HEK293T (cell line): ENCODE data around the gene MGRN1.
"Not testable (repeated sequence)": the region's sequence is repeated elsewhere in the genome, so short reads cannot be mapped to it uniquely, and the experiment has no call there.

Experiments used
- ARNT ChIP-seq: fragments of 450-650 bp; IDR thresholded peaks from 2 replicates; pipeline ENCODE4 v1.6.1; 2017; ENCODE audit warnings: mild to moderate bottlenecking
- BHLHE40 ChIP-seq: fragments of 450-650 bp; IDR thresholded peaks from 2 replicates; pipeline ENCODE4 v1.6.1; 2016; ENCODE audit warnings: mild to moderate bottlenecking, moderate library complexity, borderline replicate concordance
- CTBP1 ChIP-seq: fragments of 450-650 bp; IDR thresholded peaks from 2 replicates; pipeline ENCODE4 v1.6.1; 2016; ENCODE audit warnings: borderline replicate concordance
- ELF4 ChIP-seq: fragments of 450-650 bp; IDR thresholded peaks from 2 replicates; pipeline ENCODE4 v1.6.1; 2017; ENCODE audit warnings: antibody characterized with exemption
- FOXA1 ChIP-seq: fragments of 450-650 bp; IDR thresholded peaks from 2 replicates; pipeline ENCODE4 v1.6.1; 2016; ENCODE audit warnings: mild to moderate bottlenecking
- FOXK2 ChIP-seq: fragments of 450-650 bp; IDR thresholded peaks from 2 replicates; pipeline ENCODE4 v1.6.1; 2016; ENCODE audit warnings: mild to moderate bottlenecking
- PKNOX1 ChIP-seq: fragments of 450-650 bp; IDR thresholded peaks from 2 replicates; pipeline ENCODE4 v1.6.1; 2016
- SUZ12 ChIP-seq: fragments of 450-650 bp; IDR thresholded peaks from 2 replicates; pipeline ENCODE4 v1.6.1; 2016; ENCODE audit warnings: mild to moderate bottlenecking
- TARDBP ChIP-seq: fragments of 450-650 bp; IDR thresholded peaks from 2 replicates; pipeline ENCODE4 v1.6.1; 2016
- ZNF384 ChIP-seq: fragments of 450-650 bp; IDR thresholded peaks from 2 replicates; pipeline ENCODE4 v1.6.1; 2016

DNA sequence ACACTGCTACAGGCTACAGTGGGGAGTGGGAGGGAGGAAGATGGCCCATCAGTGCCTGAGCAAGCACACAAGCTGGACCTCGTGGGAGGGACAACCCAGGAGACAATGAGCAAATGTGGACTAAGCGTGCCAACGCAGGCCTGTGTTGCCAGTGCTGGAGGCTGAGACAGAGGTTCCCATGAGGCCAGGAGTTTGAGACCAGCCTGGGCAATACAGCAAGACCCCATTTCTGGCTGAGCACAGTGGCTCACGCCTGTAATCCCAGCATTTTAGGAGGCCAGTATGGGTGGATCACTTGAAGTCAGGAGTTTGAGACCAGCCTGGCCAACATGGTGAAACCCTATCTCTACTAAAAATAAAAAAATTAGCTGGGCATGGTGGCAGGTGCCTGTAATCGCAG is 113.7 kb downstream of the MGRN1 start:
- TF ChIP-seq ARNT, BHLHE40, SUZ12, TARDBP, ZNF384, FOXK2, CTBP1, ELF4, PKNOX1, FOXA1: not testable (repeated sequence)
